Skeletal muscle tissue (tissue), 4 donors: ENCODE results near the gene AFAP1. TPM values are rescaled to one million over a fixed set of nuclear protein-coding genes. Genes with fewer than 3 reads are reported as not detected.

Source experiments
- H3K27ac ChIP-seq: one replicate; pipeline ENCODE4 v1.7.0; 2013; ENCODE audit warnings: mild to moderate bottlenecking, low read depth, low read length, inconsistent platforms
- H3K27me3 ChIP-seq, 3 donors: one replicate each; pipeline ENCODE4 v1.7.0; 2013; ENCODE audit warnings: low read length in 3 of 3; ENCODE audit not compliant: control insufficient read depth in 3 of 3, insufficient read depth in 3 of 3
- H3K36me3 ChIP-seq, 3 donors: one replicate each; pipeline ENCODE4 v1.7.0; 2013; ENCODE audit warnings: low read length in 3 of 3; ENCODE audit not compliant: control insufficient read depth in 3 of 3, insufficient read depth in 3 of 3
- H3K4me1 ChIP-seq, 3 donors: one replicate each; pipeline ENCODE4 v1.7.0; 2013; ENCODE audit warnings: low read length in 3 of 3, mild to moderate bottlenecking in 3 of 3; ENCODE audit not compliant: control insufficient read depth in 3 of 3, insufficient read depth in 3 of 3
- H3K4me3 ChIP-seq, 3 donors: one replicate each; pipeline ENCODE4 v1.7.0; 2013; ENCODE audit warnings: low read length in 3 of 3
- H3K9ac ChIP-seq, 3 donors: one replicate each; pipeline ENCODE4 v1.7.0; 2013; ENCODE audit warnings: low read length in 3 of 3, mild to moderate bottlenecking in 3 of 3, moderate library complexity in 2 of 3, low read depth in 1 of 3
- H3K9me3 ChIP-seq, 3 donors: one replicate each; pipeline ENCODE4 v1.7.0; 2013; ENCODE audit warnings: low read length in 3 of 3; ENCODE audit not compliant: control insufficient read depth in 3 of 3
- total RNA-seq: library from RNA; depleted of rRNA; stranded (reverse); fragments of >200 nt; gene quantifications from one replicate; pipeline ENCODE4 v1.2.3, GENCODE V29; 2014
- donor health status: Osteomylitis.

The AFAP1 gene
- total RNA-seq, 1 donor from 2014 or later = 29.2 TPM

DNA sequence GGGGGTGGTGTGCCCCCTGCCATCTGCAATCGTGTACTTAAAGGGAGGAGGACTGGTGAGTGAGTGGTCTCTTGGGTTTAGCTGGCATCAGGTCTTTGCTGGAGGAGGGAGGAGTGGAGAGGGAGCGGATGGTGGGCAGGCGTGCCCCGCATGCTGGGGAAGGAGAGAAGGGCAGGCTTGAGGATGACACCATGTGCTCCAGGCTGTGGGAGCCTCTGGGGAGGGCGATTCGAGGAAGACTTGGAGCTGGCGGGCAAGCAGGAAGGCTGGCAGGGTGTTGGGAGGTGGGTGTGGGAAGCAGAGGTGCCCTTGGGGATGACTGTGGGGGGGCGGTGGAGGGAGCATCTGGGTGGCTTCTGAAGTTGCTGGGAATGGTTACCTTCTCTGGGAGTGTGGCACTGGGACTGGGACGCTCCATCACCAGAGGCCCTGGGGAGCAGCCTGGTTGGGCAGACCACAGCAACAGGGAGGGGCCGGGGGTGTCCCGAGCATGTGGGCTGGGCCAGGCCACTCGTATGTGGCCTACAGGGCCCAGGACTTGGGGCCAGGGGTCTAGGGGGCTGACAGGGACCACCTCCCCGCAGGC lies 30.8 kb upstream of the AFAP1 start:
- Histone ChIP-seq H3K4me1 (peaks cover 32 to 63% (median 33%) of the 10 kb centered on the region in 3 donors), H3K36me3 (peaks cover 8 to 26% (median 25%) of the 10 kb centered on the region in 3 donors), H3K27me3 (no peaks in the 10 kb centered on the region), H3K9ac (peak overlapping the region in 2 of 3 donors; percentile 3 to 6), H3K9me3 (no peaks in the 10 kb centered on the region), H3K4me3 (no peak overlapping the region), H3K27ac (peak overlapping the region; percentile 64)

DNA sequence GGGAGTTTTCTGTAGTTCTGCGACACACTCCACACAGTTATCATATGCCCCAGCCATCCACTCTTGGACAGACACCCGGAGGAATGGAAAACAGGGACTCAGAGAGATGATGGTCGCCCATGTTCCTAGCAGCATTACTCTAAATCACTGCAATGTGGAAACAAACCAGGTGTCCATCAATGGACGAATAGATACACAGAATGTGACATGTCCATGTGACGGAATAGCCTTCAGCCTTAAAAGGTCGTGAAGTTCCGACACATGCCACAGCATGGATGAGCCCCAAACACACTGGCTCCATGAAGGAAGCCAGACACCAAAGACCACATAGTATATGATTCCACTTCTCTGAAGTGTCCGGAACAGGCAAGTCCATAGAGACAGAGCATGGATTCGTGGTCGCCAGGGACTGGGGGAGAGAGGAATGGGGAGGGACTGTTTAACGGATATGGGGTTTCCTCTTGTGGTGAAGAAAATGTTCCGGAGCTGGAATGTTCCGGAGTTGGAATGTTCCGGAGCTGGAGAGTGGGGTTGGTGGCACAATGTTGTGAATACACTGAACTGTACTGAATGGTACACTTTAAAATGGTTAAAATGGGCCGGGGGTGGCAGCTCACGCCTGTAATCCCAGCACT lies 28.7 kb upstream of the AFAP1 start:
- Histone ChIP-seq H3K27ac (peak overlapping the region; percentile 28), H3K27me3 (no peaks in the 10 kb centered on the region), H3K9ac (peak overlapping the region in 1 of 3 donors; percentile 45), H3K4me3 (no peak overlapping the region), H3K9me3 (no peaks in the 10 kb centered on the region), H3K4me1 (peaks cover 36 to 76% (median 37%) of the 10 kb centered on the region in 3 donors), H3K36me3 (peaks cover 8 to 26% (median 25%) of the 10 kb centered on the region in 3 donors)

DNA sequence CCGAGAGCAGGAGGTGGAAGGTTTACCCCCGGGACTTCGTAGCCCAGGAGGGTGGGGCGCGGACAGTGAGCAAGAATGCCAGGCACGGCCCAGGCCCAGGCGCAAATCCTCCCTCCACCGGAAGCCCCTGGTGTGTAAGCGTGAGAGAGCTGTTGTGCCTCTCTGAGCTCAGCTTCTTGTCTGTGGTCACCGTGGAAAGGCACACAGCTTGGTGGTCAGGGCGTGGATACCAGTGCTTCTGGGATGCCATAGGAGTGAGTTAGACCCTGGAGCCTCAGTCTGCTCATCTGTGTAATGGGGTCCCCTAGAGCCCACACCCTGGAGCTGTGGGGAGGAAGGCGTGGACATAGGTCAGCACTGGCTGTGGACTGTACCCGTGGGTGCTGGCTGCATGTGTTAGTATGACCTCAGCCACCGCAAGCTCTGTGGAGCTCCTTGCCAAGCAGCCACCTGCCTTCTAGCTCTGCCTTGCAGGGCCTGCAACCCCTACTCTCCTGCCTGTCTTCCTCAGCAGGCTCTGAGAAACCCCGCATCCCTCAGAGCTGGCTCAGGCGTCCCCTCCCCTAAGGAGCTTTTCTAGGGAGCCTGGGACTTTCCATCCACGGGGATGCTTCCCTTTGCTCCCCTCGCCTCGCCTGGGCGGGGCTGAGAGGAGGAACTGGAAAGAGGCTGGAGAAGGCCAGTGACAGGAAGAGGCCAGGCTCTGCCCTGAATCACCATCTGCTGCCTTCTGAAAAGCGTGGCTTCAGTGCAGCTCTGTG lies 28.0 kb upstream of the AFAP1 start:
- Histone ChIP-seq H3K27me3 (no peaks in the 10 kb centered on the region), H3K27ac (peak overlapping the region; percentile 28), H3K9ac (no peak overlapping the region), H3K4me3 (no peak overlapping the region), H3K4me1 (peaks cover 36 to 77% (median 38%) of the 10 kb centered on the region in 3 donors), H3K9me3 (no peaks in the 10 kb centered on the region), H3K36me3 (peaks cover 8 to 24% (median 22%) of the 10 kb centered on the region in 3 donors)

DNA sequence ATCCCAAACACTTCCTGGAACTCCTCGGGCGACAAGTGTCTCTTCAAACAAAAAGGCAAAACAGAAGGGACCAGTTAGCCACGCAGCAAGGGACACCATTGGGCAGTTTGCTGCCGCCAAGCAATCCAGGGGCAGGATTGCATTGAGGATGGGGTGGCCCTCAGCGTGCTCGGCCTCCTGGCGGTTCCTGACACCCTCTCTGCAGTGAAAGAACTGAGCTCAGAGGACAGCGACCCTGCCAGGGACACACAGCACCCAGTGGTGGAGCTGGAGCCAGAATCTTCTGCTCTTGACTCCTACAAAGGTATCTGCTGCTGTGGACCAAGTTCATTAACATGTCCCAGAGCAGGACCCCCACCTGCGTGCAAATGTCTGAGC lies 27.4 kb upstream of the AFAP1 start:
- H3K36me3 ChIP-seq = peaks cover 6 to 18% (median 16%) of the 10 kb centered on the region in 3 donors
- no peaks in the 10 kb centered on the region for H3K27me3 ChIP-seq
- H3K27ac ChIP-seq = peak overlapping the region; percentile 28
- H3K4me3 ChIP-seq = no peak overlapping the region
- H3K9me3 ChIP-seq = no peaks in the 10 kb centered on the region
- peaks cover 36 to 71% (median 38%) of the 10 kb centered on the region in 3 donors for H3K4me1 ChIP-seq
- H3K9ac ChIP-seq = no peak overlapping the region

DNA sequence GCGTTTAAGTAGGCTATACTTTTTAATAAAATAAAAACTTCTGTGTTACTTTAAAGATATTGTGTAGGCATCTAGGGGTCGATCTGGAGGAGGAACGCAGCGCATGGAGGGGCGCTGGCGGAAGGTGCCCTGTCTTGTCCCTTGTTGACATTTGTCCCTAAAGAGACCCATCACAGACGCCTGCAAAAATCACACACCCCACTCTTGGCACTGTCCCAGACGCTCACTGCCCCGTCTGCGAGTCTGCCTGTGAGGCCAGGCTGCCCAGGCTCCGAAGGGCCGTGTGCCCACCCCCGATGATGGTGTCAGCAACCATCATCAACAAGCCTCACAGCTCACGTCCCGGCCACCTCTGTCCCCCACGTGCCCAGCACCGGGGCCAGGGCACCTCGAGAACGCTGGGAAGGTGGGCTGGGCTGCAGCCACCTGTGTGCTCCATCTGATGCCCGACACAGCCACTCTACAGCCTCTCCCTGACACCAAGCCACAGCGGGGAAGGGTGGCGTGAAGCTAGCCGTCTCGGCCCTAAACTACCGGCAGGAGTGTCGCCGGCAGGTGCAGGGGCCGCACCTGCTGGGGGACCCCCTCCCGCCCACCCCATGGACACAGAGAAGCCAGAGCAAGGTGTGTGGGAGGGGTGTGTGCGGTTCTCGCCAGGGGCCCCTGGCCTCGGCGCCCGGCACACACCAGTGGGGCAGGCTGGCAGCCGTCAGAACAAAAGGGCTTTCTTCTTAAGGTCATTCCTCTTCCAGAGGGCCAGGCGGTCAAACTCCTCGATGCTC lies 26.8 kb upstream of the AFAP1 start:
- Histone ChIP-seq H3K4me3 (no peak overlapping the region), H3K27me3 (no peaks in the 10 kb centered on the region), H3K36me3 (peaks cover 3 to 16% (median 14%) of the 10 kb centered on the region in 3 donors), H3K27ac (peak overlapping the region; percentile 28), H3K4me1 (peaks cover 33 to 69% (median 38%) of the 10 kb centered on the region in 3 donors), H3K9ac (no peak overlapping the region), H3K9me3 (no peaks in the 10 kb centered on the region)

DNA sequence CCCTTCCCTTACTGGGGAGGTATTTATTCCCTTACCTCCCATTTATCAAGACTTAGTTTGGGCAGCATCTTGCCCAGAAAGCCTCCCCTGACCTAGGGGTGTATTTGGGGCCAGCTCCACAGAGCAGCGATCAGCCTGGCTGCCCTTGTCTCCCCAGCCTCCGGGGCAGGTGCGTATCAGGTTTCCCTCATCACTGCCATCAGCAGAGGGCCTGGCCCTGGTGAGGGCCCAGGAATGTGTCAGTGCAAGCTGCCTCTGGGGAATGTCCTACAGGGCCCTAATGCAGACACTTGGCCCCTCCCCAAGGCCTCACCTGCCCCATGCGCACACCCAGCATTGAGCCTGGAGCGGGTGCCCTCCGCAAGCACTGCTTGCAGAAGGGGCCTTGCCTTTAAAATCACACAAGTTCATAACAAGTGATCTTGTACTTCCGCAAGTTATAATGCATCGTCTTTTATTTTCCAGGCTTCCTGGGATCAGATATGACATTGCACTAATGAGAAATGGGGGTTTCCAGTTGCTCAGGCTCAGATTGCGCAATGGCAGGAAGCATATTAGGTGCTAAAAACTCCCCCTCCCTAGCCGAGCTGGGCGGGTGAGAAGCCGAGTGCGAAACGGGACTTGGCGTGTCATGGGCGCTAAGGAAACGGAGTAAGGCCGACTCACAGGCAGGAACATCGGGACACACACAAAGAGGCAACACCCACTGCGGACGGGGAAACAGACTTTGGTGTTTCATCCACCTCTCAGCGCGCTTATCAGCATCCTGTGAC lies 25.4 kb upstream of the AFAP1 start:
- H3K27ac ChIP-seq = peak overlapping the region; percentile 41

DNA sequence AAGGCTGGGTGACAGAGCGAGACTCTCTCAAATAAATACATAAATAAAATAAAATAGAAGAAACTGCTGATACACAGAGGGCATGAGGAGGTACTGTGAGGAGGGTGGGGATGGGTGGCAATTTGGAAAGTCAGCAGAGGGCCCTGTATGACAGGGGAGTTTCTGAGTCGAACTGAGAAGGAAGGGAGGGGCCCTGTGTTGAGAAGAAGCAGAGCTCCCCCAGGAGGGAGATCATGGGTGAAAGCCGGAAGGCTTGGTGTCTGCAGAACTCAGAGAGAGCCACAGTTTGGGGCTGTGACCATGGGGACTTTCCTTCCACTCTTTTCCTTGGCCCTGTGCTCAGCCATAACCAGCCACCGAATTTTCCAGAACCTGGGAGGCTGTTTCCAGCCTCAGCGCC lies 24.8 kb upstream of the AFAP1 start:
- H3K9me3 ChIP-seq = no peaks in the 10 kb centered on the region
- H3K27me3 ChIP-seq = no peaks in the 10 kb centered on the region
- H3K4me1 ChIP-seq = peaks cover 25 to 65% (median 32%) of the 10 kb centered on the region in 3 donors
- H3K4me3 ChIP-seq = no peak overlapping the region
- H3K36me3 ChIP-seq = peaks cover 1 to 16% (median 14%) of the 10 kb centered on the region in 3 donors
- no peak overlapping the region for H3K9ac ChIP-seq
- H3K27ac ChIP-seq = peak overlapping the region; percentile 41

More for the DNA sequence above, 25.4 kb upstream of the AFAP1 start:
- H3K9ac ChIP-seq = no peak overlapping the region
- no peaks in the 10 kb centered on the region for H3K27me3 ChIP-seq
- H3K9me3 ChIP-seq = no peaks in the 10 kb centered on the region
- peaks cover 1 to 16% (median 14%) of the 10 kb centered on the region in 3 donors for H3K36me3 ChIP-seq
- H3K4me3 ChIP-seq = no peak overlapping the region
- peaks cover 32 to 71% (median 38%) of the 10 kb centered on the region in 3 donors for H3K4me1 ChIP-seq

DNA sequence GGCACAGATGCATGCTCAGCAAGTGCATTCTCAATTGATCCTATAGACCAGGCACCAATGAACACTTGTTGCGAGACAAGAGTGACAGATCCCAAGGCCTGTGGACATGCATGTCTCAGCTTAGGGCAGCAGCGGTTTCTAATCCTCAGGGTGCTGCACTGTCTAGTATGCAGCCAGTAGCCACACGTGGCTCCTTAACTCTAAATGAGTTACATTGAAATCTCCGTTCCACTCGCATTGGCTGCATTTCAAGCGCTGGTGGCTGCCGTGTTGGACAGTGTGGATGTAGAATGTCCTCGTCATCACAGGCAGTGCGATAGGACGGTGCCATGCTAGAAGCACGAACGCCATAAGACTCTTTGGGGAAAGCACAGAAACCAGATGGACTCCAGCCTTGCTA lies 24.0 kb upstream of the AFAP1 start:
- H3K36me3 ChIP-seq = peaks cover 1 to 16% (median 14%) of the 10 kb centered on the region in 3 donors
- H3K4me1 ChIP-seq = peaks cover 23 to 59% (median 31%) of the 10 kb centered on the region in 3 donors
- H3K27me3 ChIP-seq = no peaks in the 10 kb centered on the region
- no peak overlapping the region for H3K4me3 ChIP-seq
- H3K27ac ChIP-seq = no peak overlapping the region
- H3K9me3 ChIP-seq = no peaks in the 10 kb centered on the region
- H3K9ac ChIP-seq = no peak overlapping the region
